Fibroblast of pulmonary artery (primary cell): ENCODE results near the gene IWS1.

Source experiments
- DNase-seq: peaks from one replicate; pipeline ENCODE4 v3.0.0-alpha.2; 2010; ENCODE audit warnings: low read depth
- H3K4me3 ChIP-seq: replicated peaks from 2 replicates; pipeline ENCODE4 v1.5.1; 2011; ENCODE audit warnings: low read depth, mild to moderate bottlenecking, control low read depth, low read length, moderate library complexity
- TF ChIP-seq, protein P1 (sequence below): IDR thresholded peaks from 2 replicates; pipeline ENCODE4 v1.5.1; 2011; ENCODE audit warnings: mild to moderate bottlenecking, control low read depth, low read length, inconsistent platforms; ENCODE audit errors: missing control alignments

IWS1 gene

DNA sequence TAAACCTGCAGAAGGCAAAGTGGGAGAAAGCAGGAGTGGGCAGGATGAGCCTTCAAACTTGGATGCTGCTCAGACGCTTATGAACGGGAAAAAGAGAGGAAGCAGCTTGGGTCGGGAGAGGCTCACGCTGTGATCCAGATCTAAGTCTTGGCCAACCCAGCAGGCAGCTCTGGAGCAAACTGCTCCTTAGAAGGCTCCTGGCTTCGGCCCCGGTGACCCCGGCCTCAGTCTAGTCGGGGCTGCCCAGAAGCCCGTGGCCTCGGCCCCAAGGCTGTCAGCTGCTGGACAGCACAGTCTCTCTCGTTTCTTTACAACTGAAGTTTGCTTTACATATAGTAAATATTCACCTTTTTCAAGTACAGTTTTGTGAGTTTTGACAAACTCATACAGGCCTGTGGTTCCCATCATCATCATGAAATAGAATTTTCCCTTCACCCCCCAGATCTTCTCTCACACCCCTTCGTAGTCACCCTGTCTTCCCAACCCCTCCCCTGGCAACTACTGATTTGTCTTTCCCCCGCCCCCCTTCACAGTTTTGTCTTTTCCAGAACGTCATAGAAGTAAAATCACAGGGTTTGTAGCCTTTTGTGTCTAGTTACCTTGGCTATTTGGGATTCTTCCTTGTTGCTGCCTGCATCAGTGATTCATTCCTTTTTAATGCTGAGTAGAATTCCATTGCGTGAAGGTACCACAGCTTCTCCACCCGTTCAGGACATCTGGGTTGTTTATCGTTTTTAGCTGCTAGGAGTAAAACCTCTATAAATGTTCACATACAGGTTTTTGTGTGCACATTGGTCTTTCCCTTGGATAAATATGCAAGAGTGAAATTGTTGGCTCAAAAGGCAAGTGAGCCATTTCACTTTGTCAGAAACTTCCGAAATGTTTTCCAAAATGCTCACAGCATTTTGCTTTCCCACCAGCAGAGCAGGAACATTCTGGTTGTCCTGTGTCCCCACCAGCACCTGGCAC lies 44.3 kb upstream of the IWS1 start:
- TF ChIP-seq, protein P1, sequence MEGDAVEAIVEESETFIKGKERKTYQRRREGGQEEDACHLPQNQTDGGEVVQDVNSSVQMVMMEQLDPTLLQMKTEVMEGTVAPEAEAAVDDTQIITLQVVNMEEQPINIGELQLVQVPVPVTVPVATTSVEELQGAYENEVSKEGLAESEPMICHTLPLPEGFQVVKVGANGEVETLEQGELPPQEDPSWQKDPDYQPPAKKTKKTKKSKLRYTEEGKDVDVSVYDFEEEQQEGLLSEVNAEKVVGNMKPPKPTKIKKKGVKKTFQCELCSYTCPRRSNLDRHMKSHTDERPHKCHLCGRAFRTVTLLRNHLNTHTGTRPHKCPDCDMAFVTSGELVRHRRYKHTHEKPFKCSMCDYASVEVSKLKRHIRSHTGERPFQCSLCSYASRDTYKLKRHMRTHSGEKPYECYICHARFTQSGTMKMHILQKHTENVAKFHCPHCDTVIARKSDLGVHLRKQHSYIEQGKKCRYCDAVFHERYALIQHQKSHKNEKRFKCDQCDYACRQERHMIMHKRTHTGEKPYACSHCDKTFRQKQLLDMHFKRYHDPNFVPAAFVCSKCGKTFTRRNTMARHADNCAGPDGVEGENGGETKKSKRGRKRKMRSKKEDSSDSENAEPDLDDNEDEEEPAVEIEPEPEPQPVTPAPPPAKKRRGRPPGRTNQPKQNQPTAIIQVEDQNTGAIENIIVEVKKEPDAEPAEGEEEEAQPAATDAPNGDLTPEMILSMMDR, result no peak
- no peak overlapping the region for H3K4me3 ChIP-seq
- no peak for DNase-seq

DNA sequence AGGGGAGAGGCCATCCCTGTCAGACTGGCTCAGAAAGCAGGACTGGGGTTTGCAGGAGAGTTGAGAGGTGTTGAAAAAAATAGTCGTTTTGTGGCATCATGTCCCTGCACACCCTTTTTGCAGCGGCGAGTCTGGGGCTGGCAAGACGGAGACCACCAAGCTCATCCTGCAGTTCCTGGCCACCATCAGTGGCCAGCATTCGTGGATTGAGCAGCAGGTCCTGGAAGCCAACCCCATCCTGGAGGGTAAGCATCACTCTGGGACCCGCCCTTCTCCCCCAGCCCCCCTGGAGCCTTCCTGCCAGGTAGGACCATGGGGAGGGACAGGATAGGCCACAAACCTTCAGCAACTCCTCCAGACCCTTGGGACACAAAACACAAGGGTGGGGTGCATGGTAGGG lies 43.4 kb upstream of the IWS1 start:
- TF ChIP-seq, protein P1, result no peak
- DNase-seq, result no peak
- no peak overlapping the region for H3K4me3 ChIP-seq

DNA sequence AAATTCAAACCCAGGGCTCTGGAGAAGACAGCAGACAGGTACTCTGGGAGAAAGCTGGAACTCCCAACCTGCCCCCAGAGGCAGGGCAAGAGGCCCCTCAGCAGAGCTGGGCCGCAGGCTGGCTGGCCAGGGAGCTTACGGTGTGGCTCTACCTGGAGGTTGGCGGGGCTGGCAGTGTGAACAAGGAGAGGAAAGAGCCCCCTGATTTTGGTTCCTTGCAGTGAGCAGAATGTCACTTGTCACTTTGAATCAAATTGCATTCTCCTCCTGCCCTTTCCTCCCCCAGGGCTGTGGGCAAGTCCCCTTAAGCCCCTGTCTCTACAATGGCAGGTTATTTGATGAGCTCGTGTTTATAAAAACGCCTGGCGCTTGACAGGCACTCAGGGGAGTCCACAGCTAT lies 41.8 kb upstream of the IWS1 start:
- TF ChIP-seq, protein P1, result no peak

DNA sequence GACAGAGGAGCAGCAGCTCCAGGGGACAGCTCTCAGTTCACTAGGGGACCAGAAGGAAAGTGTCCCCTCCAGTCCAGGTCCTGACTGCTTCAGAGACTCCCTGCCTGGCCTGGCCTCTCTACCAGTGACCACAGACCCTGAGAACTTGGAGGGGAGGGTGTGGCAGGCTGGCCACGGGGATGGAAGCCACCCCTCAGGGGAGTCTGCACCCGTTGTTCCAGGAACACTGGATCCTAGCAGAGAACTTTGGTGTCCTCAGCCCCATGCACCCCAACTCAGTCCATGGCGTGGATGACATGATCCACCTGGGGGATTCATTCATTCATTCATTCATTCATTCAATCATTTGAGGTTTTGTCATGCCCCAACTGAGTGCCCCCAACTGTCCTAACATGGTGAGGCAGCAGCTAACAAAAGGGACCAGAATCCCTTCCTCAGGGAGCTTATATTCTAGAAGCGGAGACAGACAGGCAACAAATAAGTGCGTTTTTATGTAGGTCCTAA lies 41.1 kb upstream of the IWS1 start:
- DNase-seq, result no peak
- TF ChIP-seq, protein P1, result no peak

More for the DNA sequence above, 41.8 kb upstream of the IWS1 start:
- no peak for DNase-seq
- no peak overlapping the region for H3K4me3 ChIP-seq

DNA sequence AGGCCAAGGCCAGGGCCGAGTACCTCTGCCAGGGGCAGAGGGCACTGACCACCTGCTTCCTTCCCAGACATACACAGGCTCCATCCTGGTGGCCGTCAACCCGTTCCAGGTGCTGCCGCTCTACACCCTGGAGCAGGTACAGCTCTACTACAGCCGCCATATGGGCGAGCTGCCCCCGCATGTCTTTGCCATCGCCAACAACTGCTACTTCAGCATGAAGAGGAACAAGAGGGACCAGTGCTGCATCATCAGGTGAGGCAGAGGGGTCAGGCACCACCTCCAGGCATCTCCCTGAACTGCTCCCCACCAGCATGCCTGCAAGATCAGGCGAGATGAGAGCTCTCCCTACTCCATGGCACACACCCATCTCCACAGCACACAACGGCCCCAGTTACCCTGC lies 40.3 kb upstream of the IWS1 start:
- no peak for DNase-seq
- H3K4me3 ChIP-seq, result no peak overlapping the region
- TF ChIP-seq, protein P1, result no peak

More for the DNA sequence above, 41.1 kb upstream of the IWS1 start:
- no peak overlapping the region for H3K4me3 ChIP-seq

DNA sequence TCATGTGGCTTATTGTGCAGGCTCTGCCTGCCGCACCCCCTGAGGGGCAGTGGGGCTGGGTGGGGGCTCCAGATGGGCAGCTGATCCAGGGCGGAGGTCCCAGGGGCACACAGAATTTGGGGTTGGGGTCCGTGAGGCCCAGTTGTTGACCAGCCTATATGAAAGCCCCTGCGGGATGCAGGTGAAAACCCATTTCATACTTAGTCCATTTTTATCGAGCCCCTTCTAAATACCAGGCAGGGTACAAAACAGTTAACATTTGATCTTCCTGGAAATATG lies 39.8 kb upstream of the IWS1 start:
- TF ChIP-seq, protein P1, result no peak
- no peak overlapping the region for H3K4me3 ChIP-seq
- no peak for DNase-seq
